NCI-H446 treated with DMSO at 0.1 percent for 48 hours (cell line): ENCODE results near the gene C19orf25.
"Not testable (repeated sequence)": the region's sequence is repeated elsewhere in the genome, so short reads cannot be mapped to it uniquely, and the experiment has no call there.

ENCODE experiments used
- DNase-seq: peaks from one replicate; lab custom pipeline; 2025; lab: John Stamatoyannopoulos, UW

C19orf25 gene

GRCh38 chr19:1478934-1479707 is at the start of gene C19orf25:
TSS of gene C19orf25 (minus strand) at chr19:1479215. CDS start at chr19:1478903, 312 bp downstream.
- DNase-seq: peak; percentile 88

GRCh38 chr19:1527650-1528309 is 48.8 kb upstream of the C19orf25 start:
- no peak for DNase-seq

GRCh38 chr19:1526979-1527649 is 48.1 kb upstream of the C19orf25 start:
- no peak for DNase-seq

- DNase-seq: no peak
Measured at GRCh38 chr19:1526066-1526778, 47.2 kb upstream of the C19orf25 start.

GRCh38 chr19:1525343-1525742 is 46.3 kb upstream of the C19orf25 start:
- no peak for DNase-seq

GRCh38 chr19:1524972-1525325 is 45.9 kb upstream of the C19orf25 start:
- no peak for DNase-seq

- DNase-seq: no peak
Measured at GRCh38 chr19:1524287-1524971, 45.4 kb upstream of the C19orf25 start.

GRCh38 chr19:1523412-1524286 is 44.6 kb upstream of the C19orf25 start, which contains the start of gene PLK5:
TSS of gene PLK5 (plus strand) at chr19:1524077. CDS start at chr19:1526997, 2,920 bp downstream.
- no peak for DNase-seq

- DNase-seq: no peak
Measured at GRCh38 chr19:1522838-1523237, 43.8 kb upstream of the C19orf25 start.

GRCh38 chr19:1522061-1522460 is 43.0 kb upstream of the C19orf25 start:
- no peak for DNase-seq

GRCh38 chr19:1521636-1522035 is 42.6 kb upstream of the C19orf25 start:
- peak; percentile 24 for DNase-seq

GRCh38 chr19:1520203-1520780 is 41.3 kb upstream of the C19orf25 start:
- no peak for DNase-seq

GRCh38 chr19:1519802-1520201 is 40.8 kb upstream of the C19orf25 start:
- DNase-seq: not testable (repeated sequence)

GRCh38 chr19:1518471-1518870 is 39.5 kb upstream of the C19orf25 start:
- DNase-seq: no peak

- DNase-seq: no peak
Measured at GRCh38 chr19:1516395-1516753, 37.4 kb upstream of the C19orf25 start.

GRCh38 chr19:1514986-1515721 is 36.1 kb upstream of the C19orf25 start:
- DNase-seq: no peak

- DNase-seq: no peak
Measured at GRCh38 chr19:1514295-1514661, 35.3 kb upstream of the C19orf25 start.

GRCh38 chr19:1513499-1514294 is 34.7 kb upstream of the C19orf25 start:
- no peak for DNase-seq
